ENCODE results near the gene SGTA. TPM values are rescaled to one million over a fixed set of nuclear protein-coding genes. Genes with fewer than 3 reads are reported as not detected.

Gene SGTA
- total RNA-seq, 6 experiments from 2014 or later: 60.7 to 68.1 (median 62.8) TPM

DNA sequence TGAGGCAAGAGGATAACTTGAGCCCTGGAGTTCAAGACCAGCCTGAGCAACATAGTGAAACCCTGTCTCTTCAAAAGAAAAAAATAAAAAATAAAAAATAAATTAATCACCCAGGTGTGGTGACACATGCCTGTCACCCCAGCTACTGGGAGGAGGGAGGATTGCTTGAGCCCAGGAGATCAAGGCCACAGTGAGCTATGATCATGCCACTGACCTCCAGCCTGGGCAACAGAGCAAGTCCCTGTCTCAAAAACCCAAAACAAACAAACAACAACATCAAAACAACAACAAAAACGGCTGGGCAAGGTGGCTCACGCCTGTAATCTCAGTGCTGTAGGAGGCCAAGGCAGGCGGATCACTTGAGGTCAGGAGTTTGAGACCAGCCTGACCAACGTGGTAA is 39.0 kb downstream of the SGTA start:
- TF ChIP-seq, protein P1, sequence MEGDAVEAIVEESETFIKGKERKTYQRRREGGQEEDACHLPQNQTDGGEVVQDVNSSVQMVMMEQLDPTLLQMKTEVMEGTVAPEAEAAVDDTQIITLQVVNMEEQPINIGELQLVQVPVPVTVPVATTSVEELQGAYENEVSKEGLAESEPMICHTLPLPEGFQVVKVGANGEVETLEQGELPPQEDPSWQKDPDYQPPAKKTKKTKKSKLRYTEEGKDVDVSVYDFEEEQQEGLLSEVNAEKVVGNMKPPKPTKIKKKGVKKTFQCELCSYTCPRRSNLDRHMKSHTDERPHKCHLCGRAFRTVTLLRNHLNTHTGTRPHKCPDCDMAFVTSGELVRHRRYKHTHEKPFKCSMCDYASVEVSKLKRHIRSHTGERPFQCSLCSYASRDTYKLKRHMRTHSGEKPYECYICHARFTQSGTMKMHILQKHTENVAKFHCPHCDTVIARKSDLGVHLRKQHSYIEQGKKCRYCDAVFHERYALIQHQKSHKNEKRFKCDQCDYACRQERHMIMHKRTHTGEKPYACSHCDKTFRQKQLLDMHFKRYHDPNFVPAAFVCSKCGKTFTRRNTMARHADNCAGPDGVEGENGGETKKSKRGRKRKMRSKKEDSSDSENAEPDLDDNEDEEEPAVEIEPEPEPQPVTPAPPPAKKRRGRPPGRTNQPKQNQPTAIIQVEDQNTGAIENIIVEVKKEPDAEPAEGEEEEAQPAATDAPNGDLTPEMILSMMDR (IDR thresholded peaks at IDR 0.05): no peak
- Mint-ChIP-seq H3K36me3 (ENCODE audit: low read depth) (no peaks in the 10 kb centered on the region), H3K4me3 (no peak overlapping the region), H3K9me3 (no peaks in the 10 kb centered on the region), H3K4me1 (ENCODE audit: low read depth) (peaks cover 4% of the 10 kb centered on the region), H3K27me3 (ENCODE audit: insufficient read depth) (peaks cover 6% of the 10 kb centered on the region), H3K27ac (no peak overlapping the region)
- no peak for DNase-seq

DNA sequence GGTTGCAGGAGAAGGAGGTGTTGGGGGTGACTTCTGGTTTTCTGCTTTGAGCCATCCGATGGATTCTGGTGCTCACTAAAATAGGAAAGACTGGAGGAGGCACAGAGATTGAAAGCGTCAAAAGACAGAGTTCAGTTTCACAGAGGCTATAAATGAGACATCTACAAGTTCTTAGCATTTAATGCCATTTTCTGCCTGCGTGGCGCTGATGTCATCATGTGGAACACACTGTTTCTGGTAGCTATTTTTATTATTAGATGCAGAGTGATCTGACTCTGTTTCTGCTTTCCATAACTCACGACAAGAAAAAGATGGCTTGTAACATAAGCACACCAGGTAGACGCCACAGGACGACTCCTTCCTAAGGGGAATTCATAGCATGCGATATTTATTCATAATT is 40.0 kb downstream of the SGTA start:
- no peaks in the 10 kb centered on the region for H3K36me3 Mint-ChIP-seq (ENCODE audit: low read depth)
- TF ChIP-seq, protein P1 (IDR thresholded peaks at IDR 0.05): no peak
- DNase-seq: no peak
- peaks cover 11% of the 10 kb centered on the region for H3K4me1 Mint-ChIP-seq (ENCODE audit: low read depth)
- peaks cover 6% of the 10 kb centered on the region for H3K27me3 Mint-ChIP-seq (ENCODE audit: insufficient read depth)
- H3K4me3 Mint-ChIP-seq: no peak overlapping the region
- H3K9me3 Mint-ChIP-seq: no peaks in the 10 kb centered on the region
- no peak overlapping the region for H3K27ac Mint-ChIP-seq

DNA sequence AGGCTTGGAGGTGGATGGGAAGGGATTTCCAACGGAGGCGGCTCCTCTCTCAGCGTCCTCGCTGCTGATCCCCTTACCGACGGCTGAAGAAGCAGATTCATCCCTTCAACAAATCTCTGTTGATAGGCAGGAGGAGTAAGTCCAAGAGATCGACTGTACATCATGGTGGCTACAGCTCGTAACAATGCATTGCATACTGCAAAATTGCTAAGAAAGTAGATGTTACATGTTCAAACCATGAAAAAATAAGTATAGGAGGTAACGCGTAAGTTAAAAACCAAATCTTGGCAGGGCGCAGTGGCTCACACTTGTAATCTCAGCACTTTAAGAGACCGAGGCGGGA is 42.8 kb downstream of the SGTA start:
- Mint-ChIP-seq H3K4me3 (peak overlapping the region; percentile 37; the same call in 1 of the 2 replicates), H3K36me3 (ENCODE audit: low read depth) (peaks cover 19% of the 10 kb centered on the region), H3K27me3 (ENCODE audit: insufficient read depth) (peaks cover 4% of the 10 kb centered on the region; the same call in 1 of the 2 replicates), H3K4me1 (ENCODE audit: low read depth) (peaks cover 11% of the 10 kb centered on the region), H3K9me3 (no peaks in the 10 kb centered on the region), H3K27ac (no peak overlapping the region)
- TF ChIP-seq, protein P1 (IDR thresholded peaks at IDR 0.05): no peak
- no peak for DNase-seq

DNA sequence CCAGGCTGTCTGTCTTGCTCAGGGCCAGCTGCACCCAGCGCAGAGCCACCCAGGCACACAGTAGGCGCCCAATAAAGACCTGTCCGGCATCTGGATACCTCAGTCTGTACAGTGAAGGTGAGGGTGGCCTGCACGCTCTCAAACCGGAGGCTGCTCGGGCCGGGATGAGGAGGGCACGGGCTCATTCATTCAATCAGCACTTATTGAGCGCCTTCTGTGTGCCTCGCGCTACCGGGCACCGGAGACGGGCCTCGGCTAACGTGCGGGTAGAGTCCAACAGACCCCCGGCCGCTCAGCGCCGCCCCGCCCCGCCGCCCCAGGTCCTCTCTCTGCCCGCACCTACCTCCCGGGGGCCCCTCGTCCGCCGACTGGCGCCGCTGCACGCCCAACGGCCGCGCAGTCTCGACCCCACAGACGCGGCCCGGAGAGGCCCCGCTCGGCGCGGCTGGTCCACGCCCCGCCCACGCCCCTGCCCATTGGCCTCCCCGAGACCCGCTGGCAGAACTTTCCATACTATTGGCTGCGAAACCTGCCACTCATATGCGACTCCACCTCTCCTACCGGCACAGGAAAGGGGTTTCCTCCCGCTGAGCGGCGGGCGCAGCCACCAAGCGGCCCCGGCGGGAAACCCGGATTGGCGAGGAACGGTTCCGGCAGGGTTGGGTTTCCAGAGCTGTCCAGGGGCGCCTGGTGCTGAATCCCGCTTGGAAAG is 43.3 kb downstream of the SGTA start, which contains the start of gene SLC39A3:
TSS of gene SLC39A3 (minus strand) at position 416 of the 712 bp plus-strand sequence. CDS start 2,760 bp downstream, outside the sequence.
- Mint-ChIP-seq H3K4me1 (ENCODE audit: low read depth) (peaks cover 11% of the 10 kb centered on the region), H3K27ac (peak within 1 kb of the TSS; percentile 9; the same call in 1 of the 2 replicates), H3K27me3 (ENCODE audit: insufficient read depth) (peaks cover 4% of the 10 kb centered on the region; the same call in 1 of the 2 replicates), H3K4me3 (peak within 1 kb of the TSS; percentile 92), H3K9me3 (no peaks in the 10 kb centered on the region), H3K36me3 (ENCODE audit: low read depth) (peaks cover 21% of the 10 kb centered on the region)
- TF ChIP-seq, protein P1 (IDR thresholded peaks at IDR 0.05): peak; percentile 46
- peak; percentile 100 for DNase-seq

DNA sequence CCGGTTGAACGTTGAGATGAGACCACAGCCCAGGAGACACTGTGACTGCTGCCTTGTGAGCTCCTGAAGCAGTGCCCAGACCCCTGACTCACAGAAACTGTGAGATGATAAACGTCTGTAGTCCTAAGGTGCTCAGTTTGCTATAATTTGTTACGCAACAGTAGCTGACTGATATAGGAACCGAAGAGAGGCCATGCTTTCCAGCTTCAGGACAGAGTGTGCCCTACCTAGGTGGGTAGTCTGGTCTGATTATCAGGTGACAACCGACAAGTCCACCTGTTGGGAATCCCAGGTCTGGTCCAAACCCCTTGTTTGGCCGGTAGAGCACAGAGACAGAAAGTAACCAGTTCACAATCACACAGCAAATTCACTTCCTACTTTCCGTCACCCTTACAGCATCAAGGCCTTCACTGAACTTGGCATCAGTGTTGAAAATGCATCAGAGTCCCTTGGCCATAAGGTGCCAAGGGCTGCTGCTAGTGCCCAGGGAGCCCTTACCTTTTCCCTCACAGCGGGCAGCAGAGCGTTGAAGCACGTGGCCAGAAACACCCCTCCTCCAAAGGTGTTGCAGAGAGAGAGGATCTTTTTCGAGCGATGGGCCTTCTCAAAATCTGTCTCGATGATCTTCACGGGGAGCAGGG is 46.4 kb downstream of the SGTA start:
- TF ChIP-seq, protein P1 (IDR thresholded peaks at IDR 0.05): no peak
- H3K36me3 Mint-ChIP-seq (ENCODE audit: low read depth): peaks cover 31% of the 10 kb centered on the region
- H3K27ac Mint-ChIP-seq: no peak overlapping the region
- no peak overlapping the region for H3K4me3 Mint-ChIP-seq
- peaks cover 11% of the 10 kb centered on the region for H3K4me1 Mint-ChIP-seq (ENCODE audit: low read depth)
- peaks cover 1% of the 10 kb centered on the region; the same call in 1 of the 2 replicates for H3K27me3 Mint-ChIP-seq (ENCODE audit: insufficient read depth)
- no peak for DNase-seq
- no peaks in the 10 kb centered on the region for H3K9me3 Mint-ChIP-seq
